BJ (cell line): ENCODE measurements around the gene WDR88. TPM values are rescaled to one million over a fixed set of nuclear protein-coding genes. Genes with fewer than 3 reads are reported as not detected.
A peak's percentile ranks its signal among the peaks of the same experiment; 100 is the strongest.
"Not testable (repeated sequence)": the region's sequence is repeated elsewhere in the genome, so short reads cannot be mapped to it uniquely, and the experiment has no call there.

Experiments used
- CTCF ChIA-PET: fragments of 350-600 bp; formaldehyde crosslinking; extraction: SDS; loops from one replicate; lab custom pipeline; 2021; ENCODE audit warnings: antibody characterized with exemption, inconsistent platforms; lab: Yijun Ruan, JAX
- POLR2A ChIA-PET: fragments of 300-600 bp; sonication (Branson Sonifier 250); formaldehyde crosslinking; extraction: SDS; loops from one replicate; lab custom pipeline; 2021; ENCODE audit warnings: antibody characterized with exemption; lab: Charles Lee
- DNase-seq: peaks from one replicate; pipeline ENCODE4 v3.0.0-alpha.2; 2011; ENCODE audit warnings: low read depth
- H3K27me3 ChIP-seq: 2 replicates; pipeline ENCODE4 v1.6.0; 2011; ENCODE audit warnings: low read length; ENCODE audit not compliant: control insufficient read depth, insufficient read depth
- H3K36me3 ChIP-seq: 2 replicates; pipeline ENCODE4 v1.5.1; 2011; ENCODE audit warnings: low read length; ENCODE audit not compliant: control insufficient read depth, insufficient read depth
- H3K4me3 ChIP-seq: 2 replicates; pipeline ENCODE4 v1.5.1; 2011; ENCODE audit warnings: low read depth, mild to moderate bottlenecking, control low read depth, low read length
- CTCF ChIP-seq: IDR thresholded peaks from 2 replicates; pipeline ENCODE4 v1.5.1; 2011; ENCODE audit warnings: low read depth, mild to moderate bottlenecking, control low read depth, inconsistent platforms, low read length, moderate library complexity; ENCODE audit not compliant: insufficient read depth
- polyA plus RNA-seq: library from polyadenylated mRNA; depleted of rRNA; stranded (reverse); fragments of >200 nt; gene quantifications from 2 replicates; pipeline ENCODE4 v1.2.3, GENCODE V29; 2011

Gene WDR88
- polyA plus RNA-seq, 1 experiment: not detected

- Histone ChIP-seq H3K27me3 (no peaks in the 10 kb centered on the region), H3K4me3 (no peak overlapping the region), H3K36me3 (peaks cover 14% of the 10 kb centered on the region)
- DNase-seq: no peak
- no peak for TF ChIP-seq CTCF
- ChIA-PET CTCF (interaction anchor here (2.7 kb wide), 1 partner anchor 138 kb away, joined by 13 read pairs; no protein-coding TSS in a partner anchor), POLR2A (no interaction called here)
These were observed 17.6 kb upstream of the WDR88 start for GRCh38 chr19:33114312-33114711.

GRCh38 chr19:33117501-33117900, 14.4 kb upstream of the WDR88 start:
- CTCF ChIA-PET: interaction anchor here (1.0 to 2.6 kb wide), 2 partner anchors 142 to 289 kb away, joined by 4 to 21 read pairs; no protein-coding TSS in a partner anchor
- DNase-seq: no peak
- POLR2A ChIA-PET: no interaction called here
- H3K4me3 ChIP-seq: no peak overlapping the region
- no peaks in the 10 kb centered on the region for H3K27me3 ChIP-seq
- no peak for TF ChIP-seq CTCF
- H3K36me3 ChIP-seq: peaks cover 9% of the 10 kb centered on the region

GRCh38 chr19:33118643-33119042, 13.3 kb upstream of the WDR88 start:
- CTCF ChIA-PET: interaction anchor here (0.6 to 2.6 kb wide), 6 partner anchors 10 to 143 kb away, joined by 3 to 21 read pairs (median 4); no protein-coding TSS in a partner anchor
- peaks cover 9% of the 10 kb centered on the region for H3K36me3 ChIP-seq
- POLR2A ChIA-PET: no interaction called here
- no peak for TF ChIP-seq CTCF
- H3K27me3 ChIP-seq: no peaks in the 10 kb centered on the region
- no peak overlapping the region for H3K4me3 ChIP-seq
- DNase-seq: no peak

- CTCF ChIA-PET: interaction anchor here (0.5 to 8.3 kb wide), 15 partner anchors 12 to 647 kb away, joined by 3 to 104 read pairs (median 6); partner anchors contain the start of genes CEP89 and FAAP24
- peaks cover 8% of the 10 kb centered on the region for H3K36me3 ChIP-seq
- POLR2A ChIA-PET: no interaction called here
- no peaks in the 10 kb centered on the region for H3K27me3 ChIP-seq
- no peak for DNase-seq
- no peak overlapping the region for H3K4me3 ChIP-seq
- TF ChIP-seq CTCF: no peak
These were observed 7.5 kb upstream of the WDR88 start for GRCh38 chr19:33124207-33125098.

DNA sequence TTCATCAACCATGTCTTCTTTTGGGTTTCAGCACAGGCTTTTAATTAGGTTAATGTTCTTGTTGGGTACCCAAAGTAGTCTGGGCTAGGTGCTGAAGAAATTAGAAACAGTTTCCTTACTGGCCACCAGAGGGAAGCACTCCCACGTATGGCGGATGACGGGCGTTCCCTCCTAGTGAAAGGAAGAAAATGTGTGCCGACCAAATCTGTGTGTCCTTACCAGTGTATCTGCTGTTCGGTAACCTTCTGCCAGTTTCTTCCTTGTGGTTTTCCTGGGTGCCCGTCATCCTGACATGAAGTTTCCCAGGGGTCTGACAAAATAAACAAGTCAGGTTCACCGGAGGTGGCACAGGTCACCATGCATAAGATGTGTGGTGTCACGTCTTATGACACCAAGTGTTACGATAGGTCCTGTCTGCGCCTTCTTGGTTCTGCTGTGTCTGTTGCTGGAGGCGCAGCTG, 6.0 kb upstream of the WDR88 start:
- ChIA-PET CTCF (interaction anchor here (0.6 to 8.3 kb wide), 19 partner anchors 10 to 282 kb away, joined by 3 to 104 read pairs (median 4); partner anchors contain the start of genes CEP89 and FAAP24), POLR2A (no interaction called here)

GRCh38 chr19:33126712-33127111, 5.2 kb upstream of the WDR88 start:
- H3K36me3 ChIP-seq: peaks cover 10% of the 10 kb centered on the region
- H3K27me3 ChIP-seq, DNase-seq, POLR2A ChIA-PET, H3K4me3 ChIP-seq: not testable (repeated sequence)
- CTCF ChIA-PET: interaction anchor here (0.6 to 8.3 kb wide), 8 partner anchors 10 to 644 kb away, joined by 3 to 104 read pairs (median 5); no protein-coding TSS in a partner anchor

More for the DNA sequence above, 6.0 kb upstream of the WDR88 start:
- H3K36me3 ChIP-seq: peaks cover 10% of the 10 kb centered on the region
- peak; percentile 88 for TF ChIP-seq CTCF
- H3K4me3 ChIP-seq: no peak overlapping the region
- no peak for DNase-seq
- no peaks in the 10 kb centered on the region for H3K27me3 ChIP-seq
